HepG2 (cell line): Measurements from ENCODE around the gene ZNF416. TPM values are rescaled to one million over a fixed set of nuclear protein-coding genes. Genes with fewer than 3 reads are reported as not detected.

Experiments
- AGO1 ChIP-seq: fragments of 200-400 bp; formaldehyde crosslinking; IDR thresholded peaks from 2 replicates; pipeline ENCODE4 v1.6.1; 2017; ENCODE audit warnings: mild to moderate bottlenecking, low read depth, low read length, moderate library complexity; ENCODE audit not compliant: poor library complexity, severe bottlenecking
- ARID3A ChIP-seq: IDR thresholded peaks from 2 replicates; pipeline ENCODE4 v1.6.1; 2012; ENCODE audit warnings: low read depth, low read length, improper control_type of control experiment
- KDM1A ChIP-seq: IDR thresholded peaks from 2 replicates; pipeline ENCODE4 v1.6.1; 2016; ENCODE audit warnings: missing compliant biosample characterization
- SNAPC4 ChIP-seq: sonication (generic); formaldehyde crosslinking; IDR thresholded peaks from 2 replicates; pipeline ENCODE4 v1.4.0; 2020; ENCODE audit warnings: mild to moderate bottlenecking, missing genetic modification reagents
- SRSF4 ChIP-seq: fragments of 200-400 bp; formaldehyde crosslinking; IDR thresholded peaks from one replicate; pipeline ENCODE4 v1.6.1; 2018; ENCODE audit warnings: mild to moderate bottlenecking, low read depth, low read length, moderate library complexity; ENCODE audit not compliant: poor library complexity, severe bottlenecking
- SUZ12 ChIP-seq: fragments of 150-350 bp; IDR thresholded peaks from 2 replicates; pipeline ENCODE4 v1.6.1; 2014; ENCODE audit warnings: low read depth, low read length
- SYNCRIP ChIP-seq: fragments of 200-400 bp; formaldehyde crosslinking; IDR thresholded peaks from 2 replicates; pipeline ENCODE4 v1.6.1; 2018; ENCODE audit warnings: mild to moderate bottlenecking, low read depth, low read length; ENCODE audit not compliant: insufficient read depth
- ZBTB39 ChIP-seq: sonication (generic); formaldehyde crosslinking; IDR thresholded peaks from 2 replicates; pipeline ENCODE4 v1.5.0; 2020; ENCODE audit warnings: missing genetic modification reagents
- ZFP1 ChIP-seq: IDR thresholded peaks from 2 replicates; pipeline ENCODE4 v1.6.1; 2016
- ZIK1 ChIP-seq: sonication (generic); formaldehyde crosslinking; IDR thresholded peaks from 2 replicates; pipeline ENCODE4 v1.5.0; 2020; ENCODE audit warnings: mild to moderate bottlenecking, low read depth, missing genetic modification reagents, borderline replicate concordance
- ZNF382 ChIP-seq: sonication (generic); formaldehyde crosslinking; IDR thresholded peaks from 2 replicates; pipeline ENCODE4 v1.5.0; 2020; ENCODE audit warnings: missing genetic modification reagents, mild to moderate bottlenecking, borderline replicate concordance
- ZNF660 ChIP-seq: sonication (generic); formaldehyde crosslinking; IDR thresholded peaks from 2 replicates; pipeline ENCODE4 v1.5.1; 2020; ENCODE audit warnings: mild to moderate bottlenecking, low read depth, missing genetic modification reagents, borderline replicate concordance
- ZSCAN30 ChIP-seq: sonication (generic); formaldehyde crosslinking; IDR thresholded peaks from 2 replicates; pipeline ENCODE4 v1.5.0; 2020; ENCODE audit warnings: mild to moderate bottlenecking, missing genetic modification reagents
- polyA plus RNA-seq, 8 experiments: library from polyadenylated mRNA; depleted of rRNA in 3 of 8; stranded (reverse) in 7 of 8; unstranded in 1 of 8; fragments of >200 nt; fragmentation: Illumina TruSeq in 4 of 8; extraction: Trizol in 4 of 8; gene quantifications; 2 replicates each; pipeline versions ENCODE4 v1.2.1 to v1.2.3, GENCODE V29; 2011 to 2016; ENCODE audit warnings: low read depth in 4 of 8, missing spikeins in 1 of 8, mixed read lengths in 1 of 8; ENCODE audit not compliant: insufficient read depth in 1 of 8
- total RNA-seq, 5 experiments: library from RNA; depleted of rRNA; stranded (reverse); fragments of >200 nt; fragmentation: Illumina TruSeq; extraction: Trizol; gene quantifications; 2 replicates each; pipeline ENCODE4 v1.2.3, GENCODE V29; 2016; ENCODE audit warnings: low read depth in 1 of 5
- TF ChIP-seq, protein P1 (sequence below): sonication (generic); formaldehyde crosslinking; IDR thresholded peaks from 2 replicates; pipeline ENCODE4 v1.8.1; 2022; ENCODE audit warnings: low read depth, mild to moderate bottlenecking, missing genetic modification reagents

Gene ZNF416
- total and polyA plus RNA-seq, 2 of the 13 experiments (the other 11 are each of a cell fraction or from before 2014, with no cell fraction given): 1.5 to 5.3 TPM

- TF ChIP-seq, protein P1, sequence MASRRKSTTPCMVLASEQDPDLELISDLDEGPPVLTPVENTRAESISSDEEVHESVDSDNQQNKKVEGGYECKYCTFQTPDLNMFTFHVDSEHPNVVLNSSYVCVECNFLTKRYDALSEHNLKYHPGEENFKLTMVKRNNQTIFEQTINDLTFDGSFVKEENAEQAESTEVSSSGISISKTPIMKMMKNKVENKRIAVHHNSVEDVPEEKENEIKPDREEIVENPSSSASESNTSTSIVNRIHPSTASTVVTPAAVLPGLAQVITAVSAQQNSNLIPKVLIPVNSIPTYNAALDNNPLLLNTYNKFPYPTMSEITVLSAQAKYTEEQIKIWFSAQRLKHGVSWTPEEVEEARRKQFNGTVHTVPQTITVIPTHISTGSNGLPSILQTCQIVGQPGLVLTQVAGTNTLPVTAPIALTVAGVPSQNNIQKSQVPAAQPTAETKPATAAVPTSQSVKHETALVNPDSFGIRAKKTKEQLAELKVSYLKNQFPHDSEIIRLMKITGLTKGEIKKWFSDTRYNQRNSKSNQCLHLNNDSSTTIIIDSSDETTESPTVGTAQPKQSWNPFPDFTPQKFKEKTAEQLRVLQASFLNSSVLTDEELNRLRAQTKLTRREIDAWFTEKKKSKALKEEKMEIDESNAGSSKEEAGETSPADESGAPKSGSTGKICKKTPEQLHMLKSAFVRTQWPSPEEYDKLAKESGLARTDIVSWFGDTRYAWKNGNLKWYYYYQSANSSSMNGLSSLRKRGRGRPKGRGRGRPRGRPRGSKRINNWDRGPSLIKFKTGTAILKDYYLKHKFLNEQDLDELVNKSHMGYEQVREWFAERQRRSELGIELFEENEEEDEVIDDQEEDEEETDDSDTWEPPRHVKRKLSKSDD (CRISPR knock-in tag): no peak
- no peak for TF ChIP-seq ZNF660
- TF ChIP-seq ZBTB39 (CRISPR knock-in tag): no peak
- TF ChIP-seq ZNF382 (CRISPR knock-in tag): no peak
- no peak for TF ChIP-seq ZIK1 (CRISPR knock-in tag)
- TF ChIP-seq SYNCRIP: no peak
- TF ChIP-seq SUZ12: no peak
- TF ChIP-seq SNAPC4 (CRISPR knock-in tag): no peak
- TF ChIP-seq KDM1A (CRISPR knock-in tag): no peak
- TF ChIP-seq ZSCAN30 (CRISPR knock-in tag): no peak
- TF ChIP-seq ARID3A: no peak
- no peak for TF ChIP-seq ZFP1 (CRISPR knock-in tag)
- TF ChIP-seq SRSF4: no peak
- no peak for TF ChIP-seq AGO1
Observed at GRCh38 chr19:57583521-57584416, 5.1 kb upstream of the ZNF416 start, which contains the start of gene ZIK1 (continued).
